GM18517 (cell line): ENCODE data around the gene CACNA2D3.

ENCODE experiments used
- ATAC-seq: cut with Tn5 transposase; IDR thresholded peaks from one replicate; pipeline ENCODE4 v1.9.1; 2021; ENCODE audit warnings: mild to moderate bottlenecking, moderate library complexity; ENCODE audit not compliant: unreplicated experiment

CACNA2D3 gene

GRCh38 chr3:54772746-54773145 lies 650.4 kb downstream of the CACNA2D3 start:
- ATAC-seq, result no peak

- ATAC-seq, result no peak
Observed at GRCh38 chr3:54773271-54773670, 650.9 kb downstream of the CACNA2D3 start.

- no peak for ATAC-seq
Observed at GRCh38 chr3:54776601-54777000, 654.2 kb downstream of the CACNA2D3 start.

GRCh38 chr3:54777141-54777540 lies 654.8 kb downstream of the CACNA2D3 start:
- no peak for ATAC-seq

GRCh38 chr3:54780336-54780735 lies 658.0 kb downstream of the CACNA2D3 start:
- ATAC-seq, result no peak

GRCh38 chr3:54781728-54782127 lies 659.4 kb downstream of the CACNA2D3 start:
- no peak for ATAC-seq

GRCh38 chr3:54783611-54784010 lies 661.3 kb downstream of the CACNA2D3 start:
- ATAC-seq, result no peak

- no peak for ATAC-seq
Observed at GRCh38 chr3:54784021-54784420, 661.7 kb downstream of the CACNA2D3 start.

GRCh38 chr3:54785976-54786375 lies 663.6 kb downstream of the CACNA2D3 start:
- no peak for ATAC-seq

GRCh38 chr3:54790051-54790450 lies 667.7 kb downstream of the CACNA2D3 start:
- ATAC-seq, result no peak

GRCh38 chr3:54791501-54792156 lies 669.3 kb downstream of the CACNA2D3 start:
- no peak for ATAC-seq

- no peak for ATAC-seq
Observed at GRCh38 chr3:54792584-54792983, 670.2 kb downstream of the CACNA2D3 start.

- ATAC-seq, result no peak
Observed at GRCh38 chr3:54793171-54793570, 670.8 kb downstream of the CACNA2D3 start.

- no peak for ATAC-seq
Observed at GRCh38 chr3:54797111-54797510, 674.8 kb downstream of the CACNA2D3 start.

GRCh38 chr3:54800478-54800877 lies 678.1 kb downstream of the CACNA2D3 start:
- no peak for ATAC-seq

GRCh38 chr3:54801977-54802376 lies 679.6 kb downstream of the CACNA2D3 start:
- no peak for ATAC-seq

GRCh38 chr3:54810401-54810800 lies 688.0 kb downstream of the CACNA2D3 start:
- ATAC-seq, result no peak

- ATAC-seq, result no peak
Observed at GRCh38 chr3:54814224-54814623, 691.9 kb downstream of the CACNA2D3 start.

GRCh38 chr3:54817628-54818027 lies 695.3 kb downstream of the CACNA2D3 start:
- ATAC-seq, result no peak

GRCh38 chr3:54818486-54818885 lies 696.1 kb downstream of the CACNA2D3 start:
- no peak for ATAC-seq

- no peak for ATAC-seq
Observed at GRCh38 chr3:54818942-54819341, 696.6 kb downstream of the CACNA2D3 start.

GRCh38 chr3:54819946-54820345 lies 697.6 kb downstream of the CACNA2D3 start:
- no peak for ATAC-seq

GRCh38 chr3:54822206-54822605 lies 699.9 kb downstream of the CACNA2D3 start:
- ATAC-seq, result no peak
